Measurements from ENCODE around the gene CXorf51B.
"Not testable (repeated sequence)": the region's sequence is repeated elsewhere in the genome, so short reads cannot be mapped to it uniquely, and the experiment has no call there.

Gene CXorf51B

GRCh38 chrX:146809471-146809870, at the start of gene CXorf51B:
Gene CXorf51B, plus strand, starts transcription at chrX:146809771. Its CDS starts 21 bp downstream, at chrX:146809792.
- not testable (repeated sequence) for DNase-seq

GRCh38 chrX:146814644-146815043, 5.1 kb downstream of the CXorf51B start, which contains the start of gene CXorf51A:
Gene CXorf51A, minus strand, starts transcription at chrX:146814744. Its CDS starts 21 bp downstream, at chrX:146814723.
- DNase-seq = not testable (repeated sequence)

- DNase-seq = no peak
Observed at GRCh38 chrX:146831994-146832393, 22.4 kb downstream of the CXorf51B start.

DNA sequence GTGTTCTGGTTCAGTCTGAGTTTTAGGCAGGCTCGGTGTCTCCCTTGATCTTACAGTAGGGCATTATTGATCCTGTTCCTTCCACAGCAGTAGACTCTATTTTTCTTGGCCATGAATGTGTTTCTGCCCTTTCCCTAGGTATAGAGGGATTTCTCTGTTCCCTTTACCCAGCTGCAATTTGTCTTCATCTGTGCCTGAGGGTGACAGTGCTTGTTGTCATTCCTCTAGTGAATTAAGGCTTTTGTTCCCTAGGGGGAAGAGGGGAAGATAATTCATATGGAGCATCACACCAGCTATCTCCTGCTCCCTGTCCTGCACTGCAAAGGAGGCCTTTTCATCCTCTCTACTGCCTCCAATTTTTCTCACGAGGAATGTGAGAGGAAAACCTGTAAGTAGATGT, 44.7 kb downstream of the CXorf51B start:
- no peak for DNase-seq
